Endothelial cell of umbilical vein (primary cell): ENCODE measurements around the gene HSP90AB1. TPM values are rescaled to one million over a fixed set of nuclear protein-coding genes. Genes with fewer than 3 reads are reported as not detected.
A peak's percentile ranks its signal among the peaks of the same experiment; 100 is the strongest.

ENCODE experiments used
- BruUV-seq: library from RNA; stranded (reverse); fragments of 400-500 nt; replicated peaks from 2 replicates; lab custom pipeline; 2021; lab: Mats Ljungman, UMichigan
- CTCF ChIA-PET: fragments of 300-600, 350-600 bp; sonication (Branson Sonifier 250); formaldehyde crosslinking; loops from one replicate; lab custom pipeline; 2021; ENCODE audit warnings: antibody characterized with exemption, inconsistent platforms; lab: Charles Lee
- POLR2A ChIA-PET: fragments of 300-600, 350-600 bp; sonication (Branson Sonifier 250); formaldehyde crosslinking; loops from one replicate; lab custom pipeline; 2021; ENCODE audit warnings: antibody characterized with exemption, inconsistent platforms; lab: Charles Lee
- DNase-seq: peaks from one replicate; pipeline ENCODE4 v3.0.0-alpha.2; 2011; ENCODE audit warnings: low read depth, low spot score
- FAIRE-seq: peaks from 2 replicates; lab custom pipeline; 2011; peaks lifted over from hg19 to GRCh38; lab: Jason Lieb, UNC
- H2AFZ ChIP-seq: 2 replicates; pipeline ENCODE4 v1.6.0; 2012; ENCODE audit warnings: low read depth, low read length, control low read depth, inconsistent platforms
- H3K27ac ChIP-seq: 2 replicates; pipeline ENCODE4 v1.5.1; 2011; ENCODE audit warnings: low read depth, mild to moderate bottlenecking, control low read depth, low read length, moderate library complexity; ENCODE audit not compliant: insufficient read depth
- H3K27me3 ChIP-seq, 2 experiments: 2 replicates each; pipeline versions ENCODE4 v1.6.0 to v1.6.1; 2011; ENCODE audit warnings: low read length in 2 of 2, mixed read lengths in 1 of 2; ENCODE audit not compliant: control insufficient read depth in 2 of 2, insufficient read depth in 2 of 2
- H3K36me3 ChIP-seq, 2 experiments: 2 replicates in 1 of 2; 3 replicates in 1 of 2; pipeline ENCODE4 v1.5.1; 2011; ENCODE audit warnings: low read length in 2 of 2, mild to moderate bottlenecking in 1 of 2, moderate library complexity in 1 of 2; ENCODE audit not compliant: control insufficient read depth in 2 of 2, insufficient read depth in 2 of 2; ENCODE audit errors: extremely low read depth in 1 of 2
- H3K4me1 ChIP-seq: 3 replicates; pipeline ENCODE4 v1.5.1; 2011; ENCODE audit warnings: mild to moderate bottlenecking, low read length; ENCODE audit not compliant: control insufficient read depth, insufficient read depth; ENCODE audit errors: extremely low read depth
- H3K4me2 ChIP-seq: 2 replicates; pipeline ENCODE4 v1.6.1; 2011; ENCODE audit warnings: low read length, control low read depth, mixed read lengths; ENCODE audit not compliant: insufficient read depth
- H3K4me3 ChIP-seq, 3 experiments: fragments of 200-600 bp in 1 of 3; sonication (generic), shearing (Covaris generic) in 1 of 3; replicated peaks in 1 of 3; 2 replicates each; pipeline ENCODE4 v1.5.1; 2011 to 2016; ENCODE audit warnings: control low read depth in 3 of 3, low read length in 3 of 3, mild to moderate bottlenecking in 2 of 3, inconsistent platforms in 1 of 3, low read depth in 1 of 3, moderate library complexity in 1 of 3; ENCODE audit not compliant: insufficient read depth in 1 of 3
- H3K79me2 ChIP-seq: 2 replicates; pipeline ENCODE4 v1.6.0; 2012; ENCODE audit warnings: low read length, inconsistent platforms; ENCODE audit not compliant: control insufficient read depth, insufficient read depth
- H3K9ac ChIP-seq: replicated peaks from 2 replicates; pipeline ENCODE3; 2011; ENCODE audit warnings: low read length, control low read depth; ENCODE audit not compliant: insufficient read depth; ENCODE audit errors: extremely low read depth
- H3K9me1 ChIP-seq: replicated peaks from 3 replicates; pipeline ENCODE4 v1.6.0; 2011; ENCODE audit warnings: mild to moderate bottlenecking, low read length; ENCODE audit not compliant: control insufficient read depth, insufficient read depth; ENCODE audit errors: extremely low read depth
- H3K9me3 ChIP-seq: replicated peaks from 2 replicates; pipeline ENCODE4 v1.5.1; 2012; ENCODE audit warnings: low read length, inconsistent platforms; ENCODE audit not compliant: control insufficient read depth, insufficient read depth
- H4K20me1 ChIP-seq: replicated peaks from 2 replicates; pipeline ENCODE3; 2011; ENCODE audit warnings: mild to moderate bottlenecking, low read length; ENCODE audit not compliant: control insufficient read depth, insufficient read depth; ENCODE audit errors: extremely low read depth
- EZH2 ChIP-seq: IDR thresholded peaks from 2 replicates; pipeline ENCODE4 v1.6.1; 2012; ENCODE audit warnings: borderline replicate concordance, low read depth, mild to moderate bottlenecking, moderate library complexity, low read length, inconsistent platforms; ENCODE audit not compliant: severe bottlenecking
- GATA2 ChIP-seq: IDR thresholded peaks from 2 replicates; pipeline ENCODE4 v1.7.0; 2011; ENCODE audit warnings: low read depth, mild to moderate bottlenecking, moderate library complexity, mixed read lengths, low read length; ENCODE audit not compliant: insufficient read length, insufficient read depth
- MYC ChIP-seq: IDR thresholded peaks from one replicate; pipeline ENCODE4 v1.6.1; 2011; ENCODE audit warnings: mild to moderate bottlenecking, low read depth, low read length
- POLR2A ChIP-seq: IDR thresholded peaks from 2 replicates; pipeline ENCODE4 v1.6.1; 2012; ENCODE audit warnings: low read depth, mild to moderate bottlenecking, control low read depth, low read length
- POLR2AphosphoS5 ChIP-seq: IDR thresholded peaks from 2 replicates; pipeline ENCODE4 v1.6.1; 2012; ENCODE audit warnings: low read depth, mild to moderate bottlenecking, control low read depth, low read length, moderate library complexity; ENCODE audit not compliant: insufficient read depth
- dilution Hi-C: fragments of 300-500 bp; cut with MboI; formaldehyde crosslinking; loops from one replicate; pipeline ENCODE4 v1.15.0; 2019; ENCODE audit warnings: low sequenced_read_pairs; ENCODE audit not compliant: extremely low pct_ligation_motif_present
- intact Hi-C: fragments of 100-400 bp; cut with micrococcal nuclease; formaldehyde crosslinking; loops from one replicate; pipeline ENCODE4 v1.10.0; 2022
- polyA plus RNA-seq, 4 experiments: library from polyadenylated mRNA; depleted of rRNA in 3 of 4; stranded (reverse) in 3 of 4; unstranded in 1 of 4; fragments of >200 nt; gene quantifications; 2 replicates each; pipeline versions ENCODE4 v1.2.1 to v1.2.3, GENCODE V29; 2011 to 2012; ENCODE audit warnings: missing spikeins in 1 of 4
- total RNA-seq: library from RNA; stranded (reverse); gene quantifications from 2 replicates; pipeline ENCODE4 v1.2.3, GENCODE V29; 2021
- TF ChIP-seq, protein P1 (sequence below): IDR thresholded peaks from 2 replicates; pipeline ENCODE4 v1.6.1; 2011; ENCODE audit not compliant: insufficient read depth, insufficient read length
- TF ChIP-seq, protein P2 (sequence below), 2 donors: IDR thresholded peaks; 1 replicate in 1 of 2; 2 replicates in 1 of 2; pipeline ENCODE4 v1.5.1; 2011; ENCODE audit warnings: low read length in 2 of 2, mild to moderate bottlenecking in 2 of 2, moderate library complexity in 2 of 2, control low read depth in 1 of 2, inconsistent platforms in 1 of 2, low read depth in 1 of 2; ENCODE audit not compliant: insufficient read depth in 1 of 2; ENCODE audit errors: extremely low read depth in 1 of 2

The HSP90AB1 gene
- total and polyA plus RNA-seq, 2 donors (not counting 3 experiments of a cell fraction or from before 2014, with no cell fraction given) = 824 to 1,201 TPM

GRCh38 chr6:44247338-44248302, 719 bp downstream of the HSP90AB1 start:
- Histone ChIP-seq H3K9ac (peak overlapping the region; percentile 93), H3K79me2 (peaks cover 55% of the 10 kb centered on the region), H3K27me3 (no peaks in the 10 kb centered on the region), H3K4me1 (peaks cover 26% of the 10 kb centered on the region), H3K36me3 (peaks cover 27 to 28% of the 10 kb centered on the region in 2 experiments), H3K27ac (peak overlapping the region; percentile 65), H3K4me2 (peak overlapping the region; percentile 96), H3K9me3 (no peaks in the 10 kb centered on the region), H3K4me3 (peak overlapping the region; percentile 54 to 85 (median 76)), H3K9me1 (no peaks in the 10 kb centered on the region), H2AFZ (no peak overlapping the region), H4K20me1 (peaks cover 9% of the 10 kb centered on the region)
- TF ChIP-seq POLR2AphosphoS5 (peak; percentile 49), EZH2 (no peak), GATA2 (no peak), MYC (peak; percentile 87), POLR2A (no peak)
- TF ChIP-seq, protein P1, sequence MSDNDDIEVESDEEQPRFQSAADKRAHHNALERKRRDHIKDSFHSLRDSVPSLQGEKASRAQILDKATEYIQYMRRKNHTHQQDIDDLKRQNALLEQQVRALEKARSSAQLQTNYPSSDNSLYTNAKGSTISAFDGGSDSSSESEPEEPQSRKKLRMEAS = peak; percentile 61
- TF ChIP-seq, protein P2, sequence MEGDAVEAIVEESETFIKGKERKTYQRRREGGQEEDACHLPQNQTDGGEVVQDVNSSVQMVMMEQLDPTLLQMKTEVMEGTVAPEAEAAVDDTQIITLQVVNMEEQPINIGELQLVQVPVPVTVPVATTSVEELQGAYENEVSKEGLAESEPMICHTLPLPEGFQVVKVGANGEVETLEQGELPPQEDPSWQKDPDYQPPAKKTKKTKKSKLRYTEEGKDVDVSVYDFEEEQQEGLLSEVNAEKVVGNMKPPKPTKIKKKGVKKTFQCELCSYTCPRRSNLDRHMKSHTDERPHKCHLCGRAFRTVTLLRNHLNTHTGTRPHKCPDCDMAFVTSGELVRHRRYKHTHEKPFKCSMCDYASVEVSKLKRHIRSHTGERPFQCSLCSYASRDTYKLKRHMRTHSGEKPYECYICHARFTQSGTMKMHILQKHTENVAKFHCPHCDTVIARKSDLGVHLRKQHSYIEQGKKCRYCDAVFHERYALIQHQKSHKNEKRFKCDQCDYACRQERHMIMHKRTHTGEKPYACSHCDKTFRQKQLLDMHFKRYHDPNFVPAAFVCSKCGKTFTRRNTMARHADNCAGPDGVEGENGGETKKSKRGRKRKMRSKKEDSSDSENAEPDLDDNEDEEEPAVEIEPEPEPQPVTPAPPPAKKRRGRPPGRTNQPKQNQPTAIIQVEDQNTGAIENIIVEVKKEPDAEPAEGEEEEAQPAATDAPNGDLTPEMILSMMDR (IDR thresholded peaks at IDR 0.05; ENCODE audit: extremely low read depth in 1 of 2, insufficient read depth in 1 of 2, low read depth in 1 of 2, low read length in 2 of 2) = no peak
- CTCF ChIA-PET = interaction anchor here (0.6 to 5.4 kb wide), 5 partner anchors 8 to 75 kb away, joined by 4 to 38 read pairs (median 18); partner anchors contain the start of gene SLC35B2
- BruUV-seq = TSS peak; percentile 66
- dilution Hi-C loops (no loop called here), intact Hi-C loops (loop anchor here (1.0 to 2.0 kb wide), 2 partner anchors 9 to 69 kb away; no protein-coding TSS in a partner anchor)
- FAIRE-seq (peak; percentile 47), DNase-seq (peak; percentile 66)
- POLR2A ChIA-PET = interaction anchor here (0.7 to 3.1 kb wide), 15 partner anchors 9 to 148 kb away, joined by 3 to 49 read pairs (median 4); partner anchors contain the start of genes MRPL14, SLC29A1, SLC35B2 and TMEM63B
